ENCODE data around the gene NPDC1.

NPDC1 gene

DNA sequence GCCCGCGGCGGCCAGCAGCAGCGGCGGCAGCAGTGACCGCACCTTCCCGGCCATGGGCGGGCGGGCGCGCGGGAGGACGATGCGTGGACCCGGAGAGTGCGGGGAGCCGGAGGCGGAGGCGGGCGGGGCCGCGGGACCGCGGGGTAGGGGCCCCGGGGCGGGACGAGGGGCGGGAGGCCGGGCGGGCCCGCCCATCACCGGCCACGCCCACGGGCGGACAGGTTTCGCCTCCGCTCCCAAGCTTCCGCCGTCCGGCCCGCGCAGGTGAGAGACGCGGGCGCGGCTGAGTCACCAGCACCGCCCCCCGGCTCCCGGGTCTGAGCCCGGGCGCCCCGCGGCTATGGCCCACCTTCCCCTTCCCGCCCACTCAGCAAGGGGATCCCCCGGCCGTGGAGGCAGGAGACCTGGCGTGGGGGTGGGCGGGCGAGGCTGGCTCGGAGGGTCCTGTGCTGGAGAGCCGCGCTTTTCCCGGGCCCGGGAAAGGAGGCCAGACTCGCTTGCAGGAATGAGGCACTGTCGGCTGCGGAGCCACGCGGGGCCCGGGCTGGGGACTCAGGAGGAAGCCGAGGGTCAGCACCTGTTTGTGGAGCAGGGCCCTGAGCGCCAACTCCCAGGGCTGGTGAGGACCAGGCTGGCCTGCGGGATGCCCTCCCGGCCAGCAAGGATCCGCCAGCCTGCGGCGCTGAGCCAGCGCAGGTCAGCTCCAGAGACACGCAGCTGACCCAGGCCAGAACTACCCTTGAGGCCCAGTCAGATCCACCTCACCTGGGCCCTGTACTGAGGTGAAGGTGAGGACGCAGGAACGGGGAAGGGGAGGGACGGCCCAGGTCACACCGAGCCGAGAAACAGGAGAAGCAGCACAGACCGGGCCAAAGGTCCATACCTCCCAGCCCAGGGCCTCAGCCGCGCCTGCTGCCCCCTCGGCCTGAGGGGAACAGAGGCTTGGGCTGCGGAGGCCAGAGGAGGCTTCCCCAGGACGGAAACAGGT lies 8.3 kb upstream of the NPDC1 start, which contains the start of gene ENTPD2:
Gene ENTPD2, minus strand, starts transcription at position 118 of the 988 bp plus-strand sequence. Its CDS starts 64 bp downstream, at position 54.
- Mint-ChIP-seq H3K36me3 (ENCODE audit: low read depth) (no peaks in the 10 kb centered on the region), H3K4me1 (no peaks in the 10 kb centered on the region), H3K27ac (no peak within 1 kb of the TSS), H3K9me3 (no peaks in the 10 kb centered on the region), H3K27me3 (ENCODE audit: low read depth, poor library complexity) (peaks cover 94% of the 10 kb centered on the region), H3K4me3 (no peak within 1 kb of the TSS)
- DNase-seq: peak; percentile 51
- TF ChIP-seq, protein P1, sequence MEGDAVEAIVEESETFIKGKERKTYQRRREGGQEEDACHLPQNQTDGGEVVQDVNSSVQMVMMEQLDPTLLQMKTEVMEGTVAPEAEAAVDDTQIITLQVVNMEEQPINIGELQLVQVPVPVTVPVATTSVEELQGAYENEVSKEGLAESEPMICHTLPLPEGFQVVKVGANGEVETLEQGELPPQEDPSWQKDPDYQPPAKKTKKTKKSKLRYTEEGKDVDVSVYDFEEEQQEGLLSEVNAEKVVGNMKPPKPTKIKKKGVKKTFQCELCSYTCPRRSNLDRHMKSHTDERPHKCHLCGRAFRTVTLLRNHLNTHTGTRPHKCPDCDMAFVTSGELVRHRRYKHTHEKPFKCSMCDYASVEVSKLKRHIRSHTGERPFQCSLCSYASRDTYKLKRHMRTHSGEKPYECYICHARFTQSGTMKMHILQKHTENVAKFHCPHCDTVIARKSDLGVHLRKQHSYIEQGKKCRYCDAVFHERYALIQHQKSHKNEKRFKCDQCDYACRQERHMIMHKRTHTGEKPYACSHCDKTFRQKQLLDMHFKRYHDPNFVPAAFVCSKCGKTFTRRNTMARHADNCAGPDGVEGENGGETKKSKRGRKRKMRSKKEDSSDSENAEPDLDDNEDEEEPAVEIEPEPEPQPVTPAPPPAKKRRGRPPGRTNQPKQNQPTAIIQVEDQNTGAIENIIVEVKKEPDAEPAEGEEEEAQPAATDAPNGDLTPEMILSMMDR (IDR thresholded peaks at IDR 0.05): no peak

DNA sequence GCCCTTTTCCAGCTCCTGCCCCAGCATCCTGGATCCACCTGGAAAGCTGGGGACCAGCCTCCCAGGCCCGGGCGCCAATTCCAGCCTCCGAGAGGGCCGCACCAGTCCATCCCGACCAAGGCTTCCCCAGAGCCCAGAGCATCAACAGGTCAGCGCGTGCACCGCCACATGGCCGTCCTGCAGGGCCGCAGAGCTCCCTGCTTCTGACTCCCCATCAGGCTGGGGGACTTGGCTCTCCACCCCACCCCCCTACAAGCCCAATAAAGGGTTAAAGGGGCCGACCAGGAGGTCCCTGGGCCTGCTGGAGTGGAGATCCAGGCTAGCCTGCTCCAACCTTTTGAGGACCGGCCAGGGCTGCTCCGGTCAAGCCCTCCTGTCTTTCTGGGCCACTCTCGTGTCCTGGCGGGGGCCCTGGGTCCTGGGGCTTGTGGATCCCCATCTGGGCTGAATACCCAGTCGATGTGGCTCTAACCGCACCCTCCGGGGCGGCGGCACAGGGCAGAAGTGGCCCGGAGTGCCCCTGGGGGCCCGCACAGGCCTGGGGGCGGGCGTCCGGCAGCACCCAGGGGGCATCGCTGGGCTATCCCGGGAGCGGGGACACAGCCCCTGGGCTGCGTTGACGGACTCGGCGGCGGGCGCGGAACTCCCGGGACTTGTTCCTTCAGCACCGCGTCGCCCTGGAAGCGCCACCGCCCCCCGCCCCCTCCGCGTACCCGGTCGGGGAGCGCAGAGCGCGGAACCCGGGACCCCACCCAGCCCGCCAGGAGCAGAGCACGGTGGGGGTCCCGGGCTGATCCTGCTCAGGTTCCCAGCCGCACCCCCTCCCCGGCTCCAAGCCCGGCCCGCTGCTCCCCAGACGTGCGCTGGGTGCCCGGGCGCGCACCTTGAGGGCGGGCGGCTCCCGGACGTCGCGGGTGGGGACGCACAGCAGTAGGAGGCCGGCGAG lies 7.3 kb upstream of the NPDC1 start:
- Mint-ChIP-seq H3K27me3 (ENCODE audit: low read depth, poor library complexity) (peaks cover 94% of the 10 kb centered on the region), H3K27ac (no peak overlapping the region), H3K9me3 (no peaks in the 10 kb centered on the region), H3K4me1 (no peaks in the 10 kb centered on the region), H3K36me3 (ENCODE audit: low read depth) (no peaks in the 10 kb centered on the region), H3K4me3 (no peak overlapping the region)
- DNase-seq: peak; percentile 53
- TF ChIP-seq, protein P1 (IDR thresholded peaks at IDR 0.05): no peak

- Mint-ChIP-seq H3K27me3 (ENCODE audit: low read depth, poor library complexity) (peaks cover 94% of the 10 kb centered on the region), H3K27ac (no peak overlapping the region), H3K4me1 (no peaks in the 10 kb centered on the region), H3K9me3 (no peaks in the 10 kb centered on the region), H3K4me3 (no peak overlapping the region), H3K36me3 (ENCODE audit: low read depth) (no peaks in the 10 kb centered on the region)
- TF ChIP-seq, protein P1 (IDR thresholded peaks at IDR 0.05): no peak
- DNase-seq: no peak
Observed at GRCh38 chr9:137052293-137052692, 6.3 kb upstream of the NPDC1 start.

DNA sequence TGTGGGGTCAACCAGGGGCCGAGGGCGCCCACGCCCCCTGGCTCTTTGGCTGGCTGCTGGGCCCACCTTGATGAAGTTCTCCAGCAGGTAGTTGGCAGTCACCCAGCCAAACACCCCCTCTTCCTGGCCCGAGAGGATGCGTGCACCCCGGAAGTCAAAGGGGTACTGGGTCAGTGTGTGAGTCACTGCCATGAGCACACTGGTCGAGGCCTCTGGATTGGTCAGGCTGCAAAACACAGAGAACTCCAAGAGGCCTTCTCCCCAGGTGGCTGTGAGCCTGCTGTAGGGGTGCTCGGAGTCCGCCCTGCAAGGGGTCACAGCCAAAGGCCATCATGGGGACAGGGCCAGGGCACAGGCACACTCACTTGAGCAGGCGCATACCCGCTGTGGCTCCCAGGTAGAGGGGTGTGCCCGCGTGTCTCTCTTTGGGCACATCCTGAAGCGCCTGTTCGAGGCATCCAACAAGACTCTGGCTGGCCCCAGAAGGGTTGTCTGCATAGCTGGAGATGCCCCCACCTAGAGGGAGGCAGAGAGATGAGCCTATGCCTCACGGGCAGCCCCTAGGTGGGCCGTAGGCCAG lies 5.3 kb upstream of the NPDC1 start:
- no peak for DNase-seq
- no peaks in the 10 kb centered on the region for H3K4me1 Mint-ChIP-seq
- H3K27me3 Mint-ChIP-seq (ENCODE audit: low read depth, poor library complexity): peaks cover 94% of the 10 kb centered on the region
- TF ChIP-seq, protein P1 (IDR thresholded peaks at IDR 0.05): no peak
- no peak overlapping the region for H3K4me3 Mint-ChIP-seq
- H3K27ac Mint-ChIP-seq: no peak overlapping the region
- no peaks in the 10 kb centered on the region for H3K36me3 Mint-ChIP-seq (ENCODE audit: low read depth)
- H3K9me3 Mint-ChIP-seq: no peaks in the 10 kb centered on the region

GRCh38 chr9:137050570-137050969 lies 4.6 kb upstream of the NPDC1 start:
- H3K27me3 Mint-ChIP-seq (ENCODE audit: low read depth, poor library complexity): peaks cover 92% of the 10 kb centered on the region
- no peaks in the 10 kb centered on the region for H3K9me3 Mint-ChIP-seq
- no peaks in the 10 kb centered on the region for H3K4me1 Mint-ChIP-seq
- TF ChIP-seq, protein P1 (IDR thresholded peaks at IDR 0.05): no peak
- no peak for DNase-seq
- H3K4me3 Mint-ChIP-seq: no peak overlapping the region
- H3K36me3 Mint-ChIP-seq (ENCODE audit: low read depth): no peaks in the 10 kb centered on the region
- no peak overlapping the region for H3K27ac Mint-ChIP-seq

All from nephron progenitor cell (in vitro differentiated cells).